Measurements from ENCODE around the gene RRAD.

Gene RRAD

DNA sequence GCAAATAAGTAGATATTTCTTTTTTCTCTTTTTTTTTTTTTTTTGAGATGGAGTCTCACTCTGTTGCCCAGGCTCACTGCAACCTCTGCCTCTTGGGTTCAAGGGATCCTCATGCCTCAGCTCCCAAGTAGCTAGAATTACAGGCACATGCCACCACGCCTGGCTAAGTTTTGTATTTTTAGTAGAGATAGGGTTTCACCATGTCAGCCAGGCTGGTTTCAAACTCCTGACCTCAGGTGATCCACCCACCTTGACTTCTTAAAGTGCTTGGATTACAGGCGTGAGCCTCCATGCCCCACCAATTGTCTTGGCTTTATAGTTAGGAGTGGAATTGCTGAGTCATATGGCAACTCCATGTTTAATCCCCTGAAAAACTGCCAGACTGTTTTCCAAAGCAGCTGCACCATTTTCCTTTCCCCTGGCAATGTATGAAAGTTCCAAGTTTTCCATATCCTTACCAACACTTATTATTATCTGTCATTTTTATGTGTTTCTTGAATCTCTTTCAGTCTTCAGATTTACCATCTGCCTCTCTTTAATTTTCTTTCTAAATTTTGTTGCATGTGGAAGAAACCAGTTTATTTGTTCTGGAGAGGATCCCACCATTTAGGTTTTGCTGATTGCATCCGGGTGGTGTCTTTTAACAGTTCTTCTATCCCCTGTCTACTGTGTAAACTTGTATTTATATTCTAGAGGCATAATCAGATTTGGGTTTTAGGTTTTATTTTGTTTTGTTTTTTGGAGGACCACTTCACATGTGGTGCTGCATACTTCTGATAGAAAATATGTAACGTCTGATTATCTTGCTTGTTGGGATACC, 25.8 kb upstream of the RRAD start:
- H3K9ac ChIP-seq (ENCODE audit: low read depth, low read length), result no peak overlapping the region
- peaks cover 12% of the 10 kb centered on the region for H3K4me1 ChIP-seq (ENCODE audit: insufficient read depth, low read length)
- H3K4me3 ChIP-seq (ENCODE audit: low read depth in 1 of 2, low read length in 2 of 2), result no peak overlapping the region
- no peak for TF ChIP-seq EZH2 (IDR thresholded peaks at IDR 0.05; ENCODE audit: borderline replicate concordance, low read depth, low read length, severe bottlenecking)
- H4K20me1 ChIP-seq (ENCODE audit: insufficient read depth, low read length), result 0 out of 2 replicates have a peak, but pooled peaks cover 3% of the 10 kb centered on the region
- no peaks in the 10 kb centered on the region for H3K36me3 ChIP-seq (ENCODE audit: insufficient read depth, low read length)
- H3K27ac ChIP-seq (ENCODE audit: low read length), result no peak overlapping the region
- H3K9me3 ChIP-seq (ENCODE audit: insufficient read depth, low read length, severe bottlenecking), result no peaks in the 10 kb centered on the region
- H3K27me3 ChIP-seq (ENCODE audit: insufficient read depth, low read length, poor library complexity), result peaks cover 13% of the 10 kb centered on the region
- no peak overlapping the region for H3K4me2 ChIP-seq (ENCODE audit: insufficient read depth, low read length)
- H2AFZ ChIP-seq (ENCODE audit: low read depth, low read length), result no peak overlapping the region
- no peak for ATAC-seq (ENCODE audit: insufficient read depth, low read depth)
- no peak for DNase-seq
- no peaks in the 10 kb centered on the region for H3K79me2 ChIP-seq (ENCODE audit: insufficient read depth, low read length)

DNA sequence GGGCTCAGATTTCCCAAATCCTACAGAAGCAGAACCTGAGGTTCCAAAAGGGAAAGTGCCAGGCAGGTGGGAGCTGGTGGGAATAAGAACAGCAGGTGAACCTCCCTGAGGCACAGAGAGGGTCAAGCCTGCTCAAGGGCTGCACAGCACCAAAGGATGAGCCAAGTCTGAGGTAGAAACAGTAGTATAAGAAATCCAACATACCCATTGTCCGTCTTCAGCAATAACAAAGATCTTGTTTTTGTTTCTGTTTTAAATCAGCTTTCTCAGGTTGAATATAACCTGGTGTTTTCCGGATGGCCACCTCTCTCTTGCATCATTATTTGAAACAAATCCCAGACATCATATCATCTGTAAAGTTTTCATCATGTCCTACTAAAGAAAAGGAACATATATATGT, 25.1 kb upstream of the RRAD start:
- Histone ChIP-seq H3K4me3 (ENCODE audit: low read depth in 1 of 2, low read length in 2 of 2) (no peak overlapping the region), H3K9ac (ENCODE audit: low read depth, low read length) (no peak overlapping the region), H3K27me3 (ENCODE audit: insufficient read depth, low read length, poor library complexity) (peaks cover 13% of the 10 kb centered on the region), H3K79me2 (ENCODE audit: insufficient read depth, low read length) (no peaks in the 10 kb centered on the region), H3K27ac (ENCODE audit: low read length) (no peak overlapping the region), H4K20me1 (ENCODE audit: insufficient read depth, low read length) (0 out of 2 replicates have a peak, but pooled peaks cover 3% of the 10 kb centered on the region), H3K4me2 (ENCODE audit: insufficient read depth, low read length) (no peak overlapping the region), H3K4me1 (ENCODE audit: insufficient read depth, low read length) (peaks cover 12% of the 10 kb centered on the region), H3K9me3 (ENCODE audit: insufficient read depth, low read length, severe bottlenecking) (no peaks in the 10 kb centered on the region), H3K36me3 (ENCODE audit: insufficient read depth, low read length) (no peaks in the 10 kb centered on the region), H2AFZ (ENCODE audit: low read depth, low read length) (no peak overlapping the region)
- DNase-seq, result no peak
- no peak for ATAC-seq (ENCODE audit: insufficient read depth, low read depth)
- TF ChIP-seq, protein P1, sequence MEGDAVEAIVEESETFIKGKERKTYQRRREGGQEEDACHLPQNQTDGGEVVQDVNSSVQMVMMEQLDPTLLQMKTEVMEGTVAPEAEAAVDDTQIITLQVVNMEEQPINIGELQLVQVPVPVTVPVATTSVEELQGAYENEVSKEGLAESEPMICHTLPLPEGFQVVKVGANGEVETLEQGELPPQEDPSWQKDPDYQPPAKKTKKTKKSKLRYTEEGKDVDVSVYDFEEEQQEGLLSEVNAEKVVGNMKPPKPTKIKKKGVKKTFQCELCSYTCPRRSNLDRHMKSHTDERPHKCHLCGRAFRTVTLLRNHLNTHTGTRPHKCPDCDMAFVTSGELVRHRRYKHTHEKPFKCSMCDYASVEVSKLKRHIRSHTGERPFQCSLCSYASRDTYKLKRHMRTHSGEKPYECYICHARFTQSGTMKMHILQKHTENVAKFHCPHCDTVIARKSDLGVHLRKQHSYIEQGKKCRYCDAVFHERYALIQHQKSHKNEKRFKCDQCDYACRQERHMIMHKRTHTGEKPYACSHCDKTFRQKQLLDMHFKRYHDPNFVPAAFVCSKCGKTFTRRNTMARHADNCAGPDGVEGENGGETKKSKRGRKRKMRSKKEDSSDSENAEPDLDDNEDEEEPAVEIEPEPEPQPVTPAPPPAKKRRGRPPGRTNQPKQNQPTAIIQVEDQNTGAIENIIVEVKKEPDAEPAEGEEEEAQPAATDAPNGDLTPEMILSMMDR (IDR thresholded peaks at IDR 0.05; ENCODE audit: borderline replicate concordance, extremely low read depth, low read length, poor library complexity, severe bottlenecking), result no peak
- no peak for TF ChIP-seq EZH2 (IDR thresholded peaks at IDR 0.05; ENCODE audit: borderline replicate concordance, low read depth, low read length, severe bottlenecking)

DNA sequence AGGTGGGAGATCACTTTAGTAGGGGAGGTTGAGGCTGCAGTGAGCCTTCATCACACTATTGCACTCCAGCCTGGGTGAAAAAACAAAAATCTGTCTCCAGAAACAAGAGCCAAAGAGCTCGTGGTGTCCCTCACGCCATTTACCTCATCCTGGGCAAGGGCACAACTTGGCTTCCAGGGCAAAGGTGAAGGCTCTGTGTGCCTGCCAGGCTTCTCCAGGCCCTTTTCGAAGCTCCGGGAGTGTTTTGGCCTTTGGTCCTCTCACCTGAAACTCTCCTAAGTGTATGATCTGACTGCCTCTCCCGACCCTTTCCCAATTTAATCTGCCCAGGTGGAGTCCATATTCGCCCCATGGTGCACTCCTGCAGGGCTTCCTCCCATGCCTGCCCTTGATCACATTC, 24.1 kb upstream of the RRAD start:
- no peaks in the 10 kb centered on the region for H3K9me3 ChIP-seq (ENCODE audit: insufficient read depth, low read length, severe bottlenecking)
- ATAC-seq (ENCODE audit: insufficient read depth, low read depth) (no peak), DNase-seq (no peak)
- no peak overlapping the region for H2AFZ ChIP-seq (ENCODE audit: low read depth, low read length)
- H4K20me1 ChIP-seq (ENCODE audit: insufficient read depth, low read length), result 0 out of 2 replicates have a peak, but pooled peaks cover 3% of the 10 kb centered on the region
- no peak overlapping the region for H3K9ac ChIP-seq (ENCODE audit: low read depth, low read length)
- no peak overlapping the region for H3K27ac ChIP-seq (ENCODE audit: low read length)
- H3K79me2 ChIP-seq (ENCODE audit: insufficient read depth, low read length), result no peaks in the 10 kb centered on the region
- TF ChIP-seq EZH2 (IDR thresholded peaks at IDR 0.05; ENCODE audit: borderline replicate concordance, low read depth, low read length, severe bottlenecking), result no peak
- TF ChIP-seq, protein P1 (IDR thresholded peaks at IDR 0.05; ENCODE audit: borderline replicate concordance, extremely low read depth, low read length, poor library complexity, severe bottlenecking), result no peak
- peaks cover 13% of the 10 kb centered on the region for H3K27me3 ChIP-seq (ENCODE audit: insufficient read depth, low read length, poor library complexity)
- H3K4me3 ChIP-seq (ENCODE audit: low read depth in 1 of 2, low read length in 2 of 2), result no peak overlapping the region
- H3K36me3 ChIP-seq (ENCODE audit: insufficient read depth, low read length), result no peaks in the 10 kb centered on the region
- H3K4me2 ChIP-seq (ENCODE audit: insufficient read depth, low read length), result no peak overlapping the region
- peaks cover 12% of the 10 kb centered on the region for H3K4me1 ChIP-seq (ENCODE audit: insufficient read depth, low read length)

DNA sequence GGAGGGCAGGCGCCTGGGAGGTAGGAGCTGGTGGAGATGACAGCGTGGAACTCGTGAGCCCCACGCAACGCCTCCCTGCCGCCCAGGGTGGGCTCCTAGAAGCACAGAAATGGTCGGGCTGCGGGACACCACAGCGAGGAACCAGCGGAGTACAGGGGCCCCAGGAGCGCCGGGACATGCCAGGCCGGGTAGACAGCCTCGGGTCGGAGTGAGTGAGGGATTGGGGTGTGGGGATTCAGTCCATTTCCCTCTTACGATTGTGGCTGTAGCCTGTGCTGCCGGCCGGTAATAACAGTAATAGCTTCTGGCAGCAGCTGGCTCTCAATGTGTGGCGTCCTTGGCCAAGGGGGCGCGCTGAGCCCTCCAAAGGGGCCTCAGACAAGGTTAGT, 23.5 kb upstream of the RRAD start:
- Histone ChIP-seq H4K20me1 (ENCODE audit: insufficient read depth, low read length) (0 out of 2 replicates have a peak, but pooled peaks cover 3% of the 10 kb centered on the region), H3K27me3 (ENCODE audit: insufficient read depth, low read length, poor library complexity) (peaks cover 13% of the 10 kb centered on the region), H2AFZ (ENCODE audit: low read depth, low read length) (no peak overlapping the region), H3K79me2 (ENCODE audit: insufficient read depth, low read length) (no peaks in the 10 kb centered on the region), H3K27ac (ENCODE audit: low read length) (no peak overlapping the region), H3K9me3 (ENCODE audit: insufficient read depth, low read length, severe bottlenecking) (no peaks in the 10 kb centered on the region), H3K4me1 (ENCODE audit: insufficient read depth, low read length) (peaks cover 12% of the 10 kb centered on the region), H3K36me3 (ENCODE audit: insufficient read depth, low read length) (peaks cover 2% of the 10 kb centered on the region), H3K9ac (ENCODE audit: low read depth, low read length) (no peak overlapping the region), H3K4me2 (ENCODE audit: insufficient read depth, low read length) (no peak overlapping the region), H3K4me3 (ENCODE audit: low read depth in 1 of 2, low read length in 2 of 2) (no peak overlapping the region)
- ATAC-seq (ENCODE audit: insufficient read depth, low read depth) (no peak), DNase-seq (no peak)
- TF ChIP-seq, protein P1 (IDR thresholded peaks at IDR 0.05; ENCODE audit: borderline replicate concordance, extremely low read depth, low read length, poor library complexity, severe bottlenecking), result no peak
- TF ChIP-seq EZH2 (IDR thresholded peaks at IDR 0.05; ENCODE audit: borderline replicate concordance, low read depth, low read length, severe bottlenecking), result no peak
